NCI-H1694 treated with DMSO at 0.1 percent for 48 hours (cell line): ENCODE results near the gene SMIM10L2A.
"Not testable (repeated sequence)": the region's sequence is repeated elsewhere in the genome, so short reads cannot be mapped to it uniquely, and the experiment has no call there.

Source experiments
- DNase-seq: peaks from one replicate; lab custom pipeline; 2025; lab: John Stamatoyannopoulos, UW

Gene SMIM10L2A

DNA sequence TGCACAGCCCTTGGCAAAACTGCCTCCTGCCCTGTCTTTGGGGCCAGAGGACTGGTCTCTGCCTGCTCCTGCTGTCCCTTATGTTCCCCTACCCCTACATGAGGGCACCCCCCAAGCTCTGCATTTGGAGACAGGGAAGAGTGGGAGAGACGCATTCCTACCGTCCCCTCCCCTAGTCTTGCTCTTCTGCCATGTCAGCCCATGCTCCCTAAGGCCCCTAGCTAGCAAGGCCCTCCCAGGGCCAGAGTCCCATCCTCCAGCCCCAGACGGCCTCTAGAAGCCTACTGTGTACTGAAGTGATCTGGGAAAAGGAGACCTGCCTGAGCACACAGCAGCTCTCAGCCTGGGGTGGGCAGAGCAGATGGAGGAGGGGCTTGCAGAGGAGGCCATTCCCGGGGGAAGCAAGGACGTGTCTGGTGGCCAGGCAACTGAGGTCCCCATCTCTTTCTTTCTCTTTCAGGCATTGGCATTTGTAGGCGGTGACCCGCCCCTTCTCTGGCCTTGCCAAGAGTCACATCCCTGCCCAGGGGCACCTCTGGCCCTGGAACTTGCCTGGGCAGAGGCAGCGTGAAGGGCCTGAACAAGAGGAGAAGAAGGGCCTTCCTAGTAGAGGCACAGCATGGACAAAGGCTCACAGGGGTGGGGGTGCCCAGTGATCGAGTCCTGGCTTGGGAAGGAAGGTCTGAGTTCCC, 1.6 kb downstream of the SMIM10L2A start:
- not testable (repeated sequence) for DNase-seq

DNA sequence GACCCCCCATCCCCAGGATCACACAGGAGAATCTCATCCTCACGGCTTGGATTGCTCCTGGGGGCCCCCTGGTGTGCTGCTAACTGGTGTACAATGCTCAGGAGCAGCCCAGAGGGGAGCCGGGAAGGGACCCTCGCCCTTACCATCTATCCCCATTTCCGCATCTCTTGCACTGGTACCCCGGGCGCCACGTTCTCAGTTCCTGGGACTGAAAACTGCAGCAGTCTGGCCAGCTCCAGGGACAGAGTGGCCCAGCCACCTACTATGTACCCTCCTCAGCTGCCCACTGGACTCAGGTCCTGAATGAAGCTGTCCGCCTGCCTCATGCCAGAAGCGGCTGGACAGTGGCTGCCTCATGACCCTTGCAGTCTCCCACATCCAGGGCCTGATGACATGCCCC, 2.7 kb downstream of the SMIM10L2A start:
- DNase-seq, result no peak

DNA sequence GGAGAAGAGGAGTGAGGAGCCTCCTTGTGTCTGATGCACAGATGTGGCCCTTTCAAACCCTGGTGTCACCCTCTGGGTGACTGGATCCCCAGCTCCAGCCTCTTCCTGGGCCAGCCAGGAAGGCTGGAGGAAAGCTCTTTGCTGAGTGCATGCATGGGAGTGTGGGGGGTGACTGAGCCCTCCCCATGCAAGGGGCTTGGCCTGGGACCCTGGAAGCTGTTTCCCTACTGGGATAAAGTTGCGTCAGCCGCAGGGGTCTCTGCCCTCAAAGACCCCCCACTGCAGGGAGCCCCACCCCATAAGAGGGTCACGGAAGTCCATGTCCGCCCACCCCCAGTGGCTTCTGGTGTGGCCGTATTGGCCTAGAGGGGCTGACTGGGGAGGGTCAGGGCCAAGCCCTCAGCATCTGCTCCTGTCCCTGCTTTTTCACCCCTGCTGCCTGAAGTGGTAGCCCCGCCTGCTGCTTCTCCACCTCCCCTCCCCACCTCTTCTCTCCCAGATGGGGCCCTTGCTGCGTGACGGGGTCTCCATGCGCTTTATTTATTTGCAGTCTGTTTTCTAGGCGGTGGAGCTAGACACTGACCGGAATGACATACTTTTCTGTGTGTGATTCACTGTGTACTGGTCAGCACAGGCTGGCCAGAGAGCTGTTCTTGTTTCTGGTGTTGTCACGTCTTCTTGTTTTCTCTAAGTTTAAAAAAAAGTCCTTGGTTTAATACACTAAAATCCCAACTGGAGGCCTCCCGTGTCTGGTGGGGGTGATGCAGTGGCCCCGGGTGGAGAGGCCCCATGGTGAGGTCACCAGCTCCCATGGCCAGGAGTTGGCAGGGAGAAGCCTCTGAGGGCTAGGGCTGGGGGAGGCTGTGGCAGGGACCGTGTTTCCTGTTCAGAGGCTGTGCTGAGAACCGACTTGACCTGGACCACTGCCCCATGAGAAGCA, 3.6 kb downstream of the SMIM10L2A start:
- no peak for DNase-seq

DNA sequence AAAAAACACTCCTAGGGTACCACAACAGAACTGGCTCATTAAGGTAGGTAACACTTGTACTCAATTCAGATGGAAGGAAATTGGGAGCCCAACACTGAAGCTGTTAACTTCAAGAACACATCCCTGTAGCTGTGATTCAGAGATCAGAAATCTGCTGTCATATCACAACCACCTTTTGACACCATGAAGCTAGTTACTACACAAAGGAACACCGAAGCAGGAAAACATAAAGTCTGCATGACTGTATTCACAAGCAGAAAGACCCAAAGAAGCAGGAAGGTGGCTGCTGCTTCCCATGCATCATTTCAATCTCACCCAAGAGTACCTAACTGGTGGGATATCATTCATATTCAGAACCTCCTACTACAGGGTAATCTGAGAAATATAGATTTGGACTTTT, 7.7 kb downstream of the SMIM10L2A start:
- no peak for DNase-seq

DNA sequence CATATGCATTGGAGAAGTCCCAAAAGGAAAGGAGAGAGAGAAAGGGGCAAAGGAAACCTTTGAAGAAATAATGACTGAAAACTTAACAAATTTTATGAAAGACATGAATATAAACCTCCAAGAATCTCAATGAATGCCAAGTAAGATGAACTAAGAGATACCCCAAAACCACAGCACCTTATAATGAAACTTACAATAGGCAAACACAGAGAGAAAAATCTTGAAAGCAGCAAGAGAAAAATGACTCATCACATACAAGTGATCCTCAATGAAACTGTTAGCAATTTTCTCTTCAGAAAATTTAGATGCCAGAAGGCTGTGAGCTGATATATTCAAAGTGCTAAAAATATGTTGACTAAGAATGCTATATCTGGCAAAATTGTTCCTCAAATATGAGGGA, 10.1 kb downstream of the SMIM10L2A start:
- DNase-seq, result no peak

DNA sequence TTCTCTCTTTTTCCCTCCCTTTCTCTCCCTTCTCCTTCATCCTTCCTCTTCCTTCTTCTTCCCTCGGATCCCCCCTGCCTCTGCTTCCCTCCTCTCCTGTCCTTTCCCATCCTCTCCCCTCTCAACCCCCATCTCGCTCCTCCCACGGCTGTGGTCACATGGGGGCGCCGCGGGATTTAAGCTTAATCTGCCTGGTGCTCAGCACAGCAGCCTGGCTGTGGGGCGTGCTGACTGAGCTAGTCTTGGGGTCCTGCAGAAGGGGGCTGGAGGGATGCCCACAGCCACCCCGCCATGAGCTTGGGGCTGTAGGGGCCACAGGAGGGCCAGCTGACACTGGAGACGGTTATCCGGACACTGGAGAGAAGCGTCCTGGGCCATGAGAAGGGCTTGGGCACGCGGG, 10.7 kb downstream of the SMIM10L2A start:
- DNase-seq, result no peak

DNA sequence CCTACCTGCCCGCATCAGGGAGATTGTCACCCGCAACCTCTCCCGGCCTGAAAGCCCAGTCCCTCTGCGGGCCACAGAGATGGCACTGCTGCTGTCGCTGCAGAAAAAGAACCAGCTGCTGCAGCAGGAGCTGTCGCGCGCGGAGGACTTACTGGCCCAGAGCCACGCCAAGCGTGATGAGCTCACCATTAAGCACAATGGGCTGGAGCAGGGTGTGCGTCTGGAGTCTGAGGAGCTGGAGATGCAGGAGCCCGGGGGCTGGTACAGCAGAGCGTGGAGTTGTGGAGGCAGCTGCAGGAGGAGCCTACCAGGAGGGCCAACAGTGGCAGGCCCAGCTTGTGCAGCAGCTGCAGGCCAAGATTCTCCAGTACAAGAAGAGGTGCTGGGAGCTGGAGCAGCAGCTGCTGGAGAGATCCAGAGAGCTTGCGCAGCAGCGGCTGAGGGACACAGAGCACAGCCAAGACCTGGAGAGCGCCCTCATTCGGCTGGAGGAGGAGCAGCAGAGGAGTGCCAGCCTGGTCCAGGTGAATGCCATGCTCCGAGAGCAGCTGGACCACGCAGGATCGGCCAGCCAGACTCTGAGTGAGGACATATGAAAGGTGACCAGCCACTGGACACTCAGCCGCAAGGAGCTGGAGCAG, 11.3 kb downstream of the SMIM10L2A start:
- peak; percentile 56 for DNase-seq

DNA sequence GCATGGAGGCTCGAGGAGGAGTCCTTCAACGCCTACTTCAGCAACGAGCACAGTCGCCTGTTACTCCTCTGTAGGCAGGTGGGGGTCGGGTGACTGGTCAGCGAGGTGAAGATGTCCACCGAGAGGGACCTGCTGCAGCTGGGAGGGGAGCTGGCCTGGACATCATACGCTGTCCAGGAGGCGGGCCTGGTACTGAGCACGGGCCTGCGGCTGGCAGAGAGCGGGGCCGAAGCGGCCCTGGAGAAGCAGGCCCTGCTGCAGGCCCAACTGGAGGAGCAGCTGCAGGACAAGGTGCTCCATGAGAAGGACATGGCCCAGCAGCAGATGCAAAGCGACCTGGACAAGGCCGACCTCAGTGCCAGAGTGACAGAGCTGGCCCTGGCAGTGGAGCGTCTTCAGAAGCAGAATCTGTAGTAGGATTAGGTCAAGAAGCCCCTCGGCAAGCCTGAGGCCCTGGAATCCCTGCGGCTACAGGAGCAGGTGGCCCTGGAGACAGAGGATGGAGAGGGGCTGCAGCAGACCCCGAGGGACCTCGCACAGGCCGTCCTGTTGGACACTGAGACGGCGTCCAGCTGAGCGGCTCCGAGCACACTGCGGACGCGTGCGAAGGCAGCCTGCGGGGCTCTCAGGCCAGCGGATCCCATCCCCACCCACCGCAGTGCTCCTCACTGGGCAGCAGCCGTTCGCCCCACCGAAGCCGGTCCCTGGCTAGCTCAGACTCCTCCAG, 11.9 kb downstream of the SMIM10L2A start:
- no peak for DNase-seq

DNA sequence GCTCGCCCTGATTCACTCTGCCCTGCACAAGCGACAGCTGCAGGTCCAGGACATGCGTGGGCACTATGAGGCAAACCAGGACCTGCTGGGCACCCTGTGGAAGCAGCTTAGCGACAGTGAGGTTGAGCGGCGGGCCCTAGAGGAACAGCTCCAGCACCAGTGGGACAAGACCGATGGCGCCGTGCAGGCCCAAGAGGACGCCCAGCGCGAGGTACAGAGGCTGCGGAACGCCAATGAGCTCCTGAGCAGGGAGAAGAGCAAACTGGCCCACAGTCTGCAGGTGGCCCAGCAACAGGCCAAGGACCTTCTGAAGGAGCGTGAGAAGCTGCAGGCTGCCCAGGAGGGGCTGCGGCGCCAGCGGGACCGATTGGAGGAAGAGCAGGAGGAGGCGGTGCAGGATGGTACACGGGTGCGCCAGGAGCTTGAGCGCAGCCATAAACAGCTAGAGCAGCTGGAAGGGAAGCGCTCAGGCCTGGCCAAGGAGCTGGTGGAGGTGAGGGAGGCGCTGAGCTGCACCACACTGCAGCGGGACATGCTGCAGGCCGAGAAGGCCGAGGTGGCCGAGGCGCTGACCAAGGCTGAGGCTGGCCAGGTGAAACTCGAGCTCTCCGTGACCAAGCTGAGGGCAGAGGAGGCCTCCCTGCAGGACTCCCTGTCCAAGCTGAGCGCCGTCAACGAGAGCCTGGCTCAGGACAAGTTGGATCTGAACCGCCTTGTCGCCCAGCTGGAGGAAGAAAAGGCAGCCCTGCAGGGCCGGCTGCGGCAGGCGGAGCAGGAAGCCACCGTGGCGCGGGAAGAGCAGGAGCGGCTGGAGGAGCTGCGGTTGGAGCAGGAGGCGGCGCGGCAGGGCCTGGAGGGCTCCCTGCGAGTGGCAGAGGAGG, 12.8 kb downstream of the SMIM10L2A start:
- no peak for DNase-seq

DNA sequence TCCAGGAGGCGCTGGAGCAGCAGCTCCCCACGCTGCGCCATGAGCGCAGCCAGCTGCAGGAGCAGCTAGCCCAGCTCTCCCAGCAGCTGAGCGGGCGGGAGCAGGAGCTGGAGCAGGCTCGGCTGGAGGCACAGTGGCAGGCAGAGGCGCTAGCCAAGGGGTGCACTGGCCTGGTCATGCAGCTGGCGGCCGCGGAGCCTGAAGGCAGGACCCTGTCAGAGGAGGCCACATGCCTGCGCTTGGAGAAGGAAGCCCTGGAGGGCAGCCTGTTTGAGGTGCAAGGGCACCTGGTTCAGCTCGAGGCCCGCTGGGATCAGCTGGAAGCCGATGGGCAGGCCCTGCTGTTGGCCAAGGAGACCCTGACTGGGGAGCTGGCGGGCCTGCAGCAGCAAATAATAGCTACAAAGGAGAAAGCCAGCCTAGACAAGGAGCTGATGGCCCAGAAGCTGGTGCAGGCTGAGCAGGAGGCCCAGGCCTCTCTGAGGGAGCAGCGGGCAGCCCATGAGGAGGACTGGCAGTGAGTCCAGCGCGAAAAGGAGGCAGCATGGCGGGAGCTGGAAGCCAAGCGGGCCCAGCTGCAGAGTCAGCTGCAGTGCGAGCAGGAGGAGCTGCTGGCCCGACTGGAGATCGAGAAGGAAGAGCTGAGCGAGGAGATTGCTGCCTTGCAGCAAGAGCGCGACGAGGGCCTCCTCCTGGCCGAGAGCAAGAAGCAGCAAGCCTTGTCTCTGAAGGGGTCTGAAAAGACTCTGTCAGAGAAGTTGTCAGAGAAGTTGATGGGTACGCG, 13.6 kb downstream of the SMIM10L2A start:
- DNase-seq, result no peak

DNA sequence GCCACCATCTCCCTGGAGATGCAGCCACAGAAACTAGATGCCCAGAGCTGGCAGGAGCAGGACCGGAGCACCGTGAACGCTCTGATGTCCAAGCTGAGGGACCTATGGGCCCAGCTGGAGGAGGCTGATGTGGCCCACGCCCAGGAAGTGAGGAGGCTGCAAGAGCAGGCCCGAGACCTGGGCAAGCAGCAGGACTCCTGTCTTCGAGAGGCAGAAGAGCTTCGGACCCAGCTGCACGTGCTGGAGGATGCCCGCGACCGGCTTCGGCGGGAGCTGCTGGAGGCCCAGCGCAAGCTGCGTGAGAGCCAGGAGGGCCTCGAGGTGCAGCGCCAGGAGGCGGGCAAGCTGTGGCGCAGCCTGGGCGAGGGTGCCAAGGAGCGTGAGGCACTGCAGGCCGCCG, 14.2 kb downstream of the SMIM10L2A start:
- DNase-seq, result no peak

DNA sequence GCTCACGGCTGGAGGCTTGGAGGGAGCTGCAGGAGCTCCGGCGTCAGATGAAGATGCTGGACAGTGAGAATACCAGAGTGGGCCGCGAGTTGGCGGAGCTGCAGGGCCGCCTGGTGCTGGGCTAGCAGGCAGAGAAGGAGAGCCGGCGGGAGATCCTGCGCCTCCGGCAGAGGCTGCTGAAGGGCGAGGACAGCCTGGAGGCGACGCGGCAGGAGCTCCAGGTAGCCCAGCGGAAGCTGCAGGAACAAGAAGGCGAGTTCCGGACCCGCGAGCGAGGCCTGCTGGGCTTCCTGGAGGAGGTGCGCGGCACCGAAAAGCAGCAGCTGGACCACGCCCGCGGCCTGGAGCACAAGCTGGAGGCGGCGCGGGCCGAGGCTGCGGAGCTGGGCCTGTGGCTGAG, 14.7 kb downstream of the SMIM10L2A start:
- no peak for DNase-seq

DNA sequence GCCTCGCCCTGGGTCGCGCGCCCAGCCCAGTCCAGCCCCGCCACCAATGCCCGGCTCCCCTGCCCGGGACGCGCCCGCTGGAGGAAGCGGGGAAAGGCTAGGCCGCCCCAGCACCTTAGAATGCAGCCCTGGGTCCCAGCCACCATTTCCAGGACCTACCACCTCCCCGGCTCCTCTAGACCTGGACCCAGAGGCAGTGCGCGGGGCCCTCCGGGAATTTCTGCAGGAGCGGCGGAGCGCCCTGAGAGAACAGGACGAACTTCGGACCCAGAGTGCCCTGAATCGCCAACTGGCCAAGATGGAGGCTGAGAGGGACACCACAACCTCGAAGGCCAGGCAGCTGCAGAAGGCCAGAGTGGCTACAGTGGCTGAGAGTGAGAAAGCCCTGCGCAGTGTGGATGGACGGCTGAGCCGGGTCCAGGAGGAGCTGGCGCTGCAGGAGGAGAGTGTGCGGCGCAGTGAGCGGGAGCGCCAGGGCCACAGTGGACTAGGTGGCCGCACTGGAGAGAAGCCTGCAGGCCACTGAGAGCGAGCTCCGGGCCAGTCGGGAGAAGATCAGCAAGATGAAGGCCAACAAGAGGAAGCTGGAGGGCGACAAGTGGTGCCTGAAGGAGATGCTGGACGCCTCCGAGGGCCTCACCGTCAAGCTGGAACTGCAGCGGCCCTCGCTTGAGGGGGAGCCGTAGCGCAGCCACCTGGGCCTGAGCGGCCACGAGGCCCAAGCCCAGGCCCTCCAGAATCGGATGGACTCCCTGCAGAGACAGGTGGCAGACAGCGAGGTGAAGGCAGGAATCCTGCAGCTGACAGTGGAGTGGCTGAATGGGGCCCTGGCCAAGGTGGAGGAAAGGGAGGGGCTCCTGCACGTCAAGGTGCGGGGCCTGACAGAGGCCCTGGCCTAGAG, 15.5 kb downstream of the SMIM10L2A start:
- DNase-seq, result no peak

DNA sequence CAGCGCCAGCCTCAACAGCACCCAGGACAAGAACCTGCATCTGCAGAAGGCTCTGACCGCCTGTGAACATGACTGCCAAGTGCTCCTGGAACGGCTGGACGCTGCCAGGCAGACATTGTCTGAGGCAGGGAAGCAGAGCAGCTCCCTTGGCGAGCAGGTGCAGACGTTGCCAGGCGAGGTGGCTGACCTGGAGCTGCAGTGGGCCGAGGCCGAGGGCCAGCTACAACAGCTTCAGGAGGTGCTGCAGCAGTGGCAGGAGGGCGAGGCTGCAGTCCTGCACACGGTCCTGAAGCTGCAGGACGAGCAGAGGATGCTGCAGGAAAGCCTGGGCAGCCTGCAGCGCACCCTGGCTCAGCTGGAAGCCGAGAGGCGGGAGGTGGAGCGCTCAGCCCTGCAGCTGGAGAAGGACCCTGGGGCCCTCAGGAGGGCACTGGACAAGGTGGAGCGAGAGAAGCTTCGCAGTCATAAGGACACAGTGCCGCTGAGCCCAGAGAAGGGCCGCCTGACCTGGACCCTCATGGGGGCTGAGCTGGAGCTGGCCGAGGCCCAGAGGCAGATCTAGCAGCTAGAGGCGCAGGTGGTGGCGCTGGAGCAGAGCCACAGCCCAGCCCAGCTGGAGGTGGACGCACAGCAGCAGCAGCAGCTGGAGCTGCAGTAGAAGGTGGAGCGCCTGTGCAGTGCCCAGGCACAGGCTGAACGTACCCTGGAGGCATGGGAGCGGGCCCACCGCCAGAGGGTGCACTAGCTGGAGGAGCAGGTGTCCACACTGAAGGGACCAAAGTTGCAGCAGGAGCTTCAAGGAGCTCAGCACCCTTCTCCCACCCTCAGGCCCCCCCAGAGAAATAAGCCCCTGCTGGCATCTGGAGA, 16.4 kb downstream of the SMIM10L2A start:
- DNase-seq, result no peak

DNA sequence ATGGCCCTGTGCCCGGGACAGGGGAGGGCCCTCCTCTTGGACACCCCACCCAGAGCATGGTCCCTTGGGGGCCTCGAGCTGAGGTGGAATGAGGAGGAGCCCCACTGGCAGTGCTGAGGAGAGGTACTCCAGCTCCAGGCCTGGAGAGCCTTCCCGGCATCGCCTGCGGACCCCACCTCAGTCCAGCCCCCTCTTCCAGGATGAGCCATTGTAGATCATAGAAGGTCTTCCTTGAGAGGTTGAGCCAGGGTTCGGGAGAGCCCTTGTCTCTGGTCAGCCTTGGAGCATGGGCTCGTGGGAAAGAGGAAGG, 16.9 kb downstream of the SMIM10L2A start:
- no peak for DNase-seq

DNA sequence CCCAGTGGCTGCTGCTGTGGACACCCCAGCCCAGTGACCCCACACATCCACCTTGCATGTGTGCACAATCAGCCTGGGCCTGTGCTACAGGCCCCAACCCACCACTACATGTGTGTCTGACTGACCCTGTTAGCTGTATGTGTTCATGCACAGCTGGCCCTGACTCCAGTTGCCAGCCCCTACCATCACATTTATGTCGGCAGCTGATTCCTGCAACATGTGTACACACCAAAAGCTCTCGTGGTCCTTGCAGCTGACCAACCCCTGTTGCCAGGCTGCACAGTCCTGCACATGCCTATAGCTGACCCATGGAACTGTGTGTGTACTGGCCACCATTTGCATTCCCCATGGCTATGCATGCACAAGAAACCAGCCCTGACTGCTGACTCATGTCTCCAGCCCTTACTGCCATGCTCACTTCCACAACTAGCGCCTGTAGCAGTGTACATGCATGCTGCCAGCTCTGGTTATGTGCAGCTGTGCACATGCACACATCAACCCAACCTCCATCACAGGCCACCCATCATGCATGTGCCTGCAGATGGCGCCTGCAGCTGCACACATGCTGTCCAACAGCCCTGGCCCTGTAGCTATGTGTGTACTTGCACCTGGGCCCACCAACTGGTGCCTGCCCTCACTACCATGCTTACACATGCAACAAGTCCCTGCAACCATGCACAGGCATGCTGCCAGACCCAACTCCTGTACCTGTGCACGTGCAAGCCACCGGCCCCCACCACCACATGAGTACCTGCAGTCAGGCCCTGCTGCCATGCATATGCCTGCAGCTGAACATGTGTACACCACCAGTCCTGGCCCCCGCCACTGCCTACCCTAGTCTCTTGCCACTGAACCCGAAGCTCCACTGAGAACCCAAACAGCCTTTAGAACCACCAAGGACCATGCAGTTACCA, 28.1 kb downstream of the SMIM10L2A start:
- no peak for DNase-seq

DNA sequence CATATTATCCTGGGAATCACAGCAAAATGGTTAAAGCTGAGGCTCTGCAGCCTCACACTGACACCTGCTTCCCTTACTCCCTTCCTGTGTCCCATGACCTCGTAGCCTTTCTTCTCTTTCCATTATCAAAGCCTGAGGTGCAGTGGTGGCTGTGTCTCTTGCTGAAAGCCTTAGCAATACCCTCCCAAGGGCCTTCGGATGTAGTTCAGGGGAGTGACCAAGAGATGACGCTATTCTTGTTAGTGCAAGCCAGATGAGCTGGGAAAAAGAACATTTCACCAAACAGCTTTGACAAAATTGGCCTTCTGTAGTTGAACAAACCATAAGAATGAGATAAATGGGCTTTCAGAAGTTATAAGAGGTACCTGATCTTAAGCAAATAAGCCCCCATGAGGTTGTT, 31.6 kb downstream of the SMIM10L2A start:
- DNase-seq, result no peak
